Measurements from ENCODE around the gene PLET1.

The PLET1 gene

DNA sequence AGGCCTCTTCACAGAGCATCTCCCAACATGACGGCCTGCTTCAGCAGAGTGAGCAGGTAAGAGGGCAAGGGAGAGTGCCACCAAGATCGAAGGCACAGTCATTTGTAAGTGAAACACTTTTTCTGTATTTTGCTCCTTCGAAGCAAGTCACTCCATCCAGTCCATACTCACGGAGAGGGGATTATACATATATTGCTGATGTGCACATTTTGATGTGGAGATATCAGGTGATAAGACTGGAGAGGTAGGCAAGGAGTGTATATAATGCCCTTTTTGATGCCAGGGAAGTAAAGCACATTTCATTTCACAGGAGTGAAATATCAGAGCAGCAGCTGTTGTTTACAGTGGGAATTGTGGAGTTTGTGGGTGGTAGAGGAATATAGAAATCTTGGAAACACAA, 23.2 kb downstream of the PLET1 start:
- no peak for DNase-seq (ENCODE audit: low read depth)

GRCh38 chr11:112235750-112236390, 24.8 kb downstream of the PLET1 start:
- DNase-seq (ENCODE audit: low read depth) = no peak

DNA sequence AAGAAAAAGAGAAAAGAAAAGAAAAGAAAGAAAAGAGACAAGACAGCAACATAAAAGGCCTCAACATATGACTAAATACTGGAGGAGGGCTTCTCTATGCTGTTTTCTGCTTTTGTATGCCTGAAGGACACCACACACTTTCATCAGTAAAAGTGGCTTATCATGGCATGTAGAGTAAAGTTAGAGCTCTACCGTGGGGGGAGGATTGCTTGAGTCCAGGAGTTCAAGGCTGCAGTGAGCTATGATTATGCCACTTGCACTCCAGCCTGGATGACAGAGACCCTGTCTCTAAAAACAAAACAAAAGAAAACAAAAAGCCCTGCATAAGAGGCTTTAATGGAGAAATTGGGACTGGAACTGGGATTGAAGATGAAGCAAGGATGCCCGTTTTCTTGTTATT, 28.7 kb downstream of the PLET1 start:
- no peak for DNase-seq (ENCODE audit: low read depth)

GRCh38 chr11:112229746-112230433, 30.8 kb downstream of the PLET1 start:
- no peak for DNase-seq (ENCODE audit: low read depth)

DNA sequence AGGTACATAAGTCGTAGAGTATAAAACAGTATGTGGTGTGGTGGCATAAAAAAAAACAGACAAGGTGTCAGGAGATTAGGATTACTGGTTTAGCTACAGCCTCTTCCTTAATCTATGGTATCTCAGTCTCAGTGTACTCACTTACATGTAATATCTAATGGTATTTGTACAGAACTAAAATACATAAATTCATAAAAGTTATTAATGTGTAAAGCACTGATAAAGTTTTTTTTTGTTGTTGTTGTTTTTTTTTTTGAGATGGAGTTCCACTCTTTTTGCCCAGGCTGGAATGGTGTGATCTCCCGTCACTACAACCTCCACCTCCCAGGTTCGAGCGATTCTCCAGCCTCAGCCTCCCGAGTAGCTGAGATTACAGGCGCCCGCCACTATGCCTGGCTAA, 31.5 kb downstream of the PLET1 start:
- no peak for DNase-seq (ENCODE audit: low read depth)

DNA sequence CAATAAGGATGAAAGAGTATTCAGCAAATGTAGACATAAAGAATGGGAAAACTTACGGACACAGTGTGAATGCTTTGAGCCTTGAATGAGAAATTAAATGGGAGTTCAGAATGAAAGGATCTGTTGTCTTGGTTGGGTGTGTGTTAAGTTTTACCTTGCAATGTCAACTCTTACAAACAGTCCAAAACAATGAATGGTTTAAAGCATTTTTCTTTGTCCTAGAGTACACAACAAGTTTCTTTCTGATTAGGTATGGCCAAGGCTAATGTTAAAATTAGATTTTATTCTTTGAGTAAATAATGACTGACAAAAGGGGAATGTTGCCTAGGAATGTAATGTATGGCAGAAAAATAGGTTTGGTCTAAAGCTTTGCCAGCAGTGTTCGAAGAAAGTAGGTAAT, 32.0 kb downstream of the PLET1 start:
- no peak for DNase-seq (ENCODE audit: low read depth)

- no peak for DNase-seq (ENCODE audit: low read depth)
These were observed 33.2 kb downstream of the PLET1 start for GRCh38 chr11:112227471-112227870.

- peak; percentile 24 for DNase-seq (ENCODE audit: low read depth)
These were observed 33.7 kb downstream of the PLET1 start for GRCh38 chr11:112226831-112227401.

- DNase-seq (ENCODE audit: low read depth) = peak; percentile 68
These were observed 34.4 kb downstream of the PLET1 start, which contains the start of gene PTS for GRCh38 chr11:112226062-112226830. TSS of gene PTS (plus strand) at chr11:112226428. CDS start at chr11:112226444, 16 bp downstream.

GRCh38 chr11:112225753-112226061, 35.0 kb downstream of the PLET1 start:
- DNase-seq (ENCODE audit: low read depth) = no peak

GRCh38 chr11:112223754-112224532, 36.7 kb downstream of the PLET1 start:
- no peak for DNase-seq (ENCODE audit: low read depth)

DNA sequence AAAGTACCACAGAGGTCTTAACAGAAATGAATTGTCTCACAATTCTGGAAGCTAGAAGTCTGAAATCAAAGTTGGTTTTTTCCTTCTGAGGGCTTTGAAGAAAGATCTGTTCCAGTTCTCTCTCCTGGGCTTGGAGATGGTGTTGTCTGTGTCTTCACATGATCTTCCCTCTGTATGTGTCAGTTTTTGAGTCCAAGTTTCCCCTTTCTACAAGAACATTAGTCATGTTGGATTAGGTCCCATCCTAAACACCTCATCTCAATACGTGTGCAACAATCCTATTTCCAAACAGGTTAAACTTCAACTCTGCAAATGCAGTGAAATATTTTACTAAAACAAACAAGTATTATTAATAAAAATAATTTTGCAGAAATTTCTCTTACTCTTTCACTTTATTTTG, 37.5 kb downstream of the PLET1 start:
- no peak for DNase-seq (ENCODE audit: low read depth)

DNA sequence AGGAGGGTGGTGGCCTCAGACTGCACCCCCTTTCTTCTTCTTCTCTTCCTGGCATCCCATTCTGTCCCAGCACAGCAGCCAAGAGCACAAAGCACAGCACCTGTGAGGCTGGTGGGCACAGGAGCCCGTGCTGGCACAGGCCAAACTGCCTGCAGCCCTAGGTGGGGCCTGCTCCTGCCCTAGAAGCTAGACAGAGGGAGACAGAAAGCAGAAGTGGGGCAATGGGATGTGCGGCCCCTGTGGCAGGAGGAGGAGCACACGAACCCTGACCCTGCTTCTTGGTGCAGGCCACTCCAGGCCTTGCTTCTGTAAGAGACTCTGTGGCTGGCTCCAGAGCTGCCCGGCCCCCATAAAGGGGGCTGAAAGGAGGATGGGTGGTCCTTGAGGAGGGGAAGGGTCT, 38.4 kb downstream of the PLET1 start:
- DNase-seq (ENCODE audit: low read depth) = no peak

DNA sequence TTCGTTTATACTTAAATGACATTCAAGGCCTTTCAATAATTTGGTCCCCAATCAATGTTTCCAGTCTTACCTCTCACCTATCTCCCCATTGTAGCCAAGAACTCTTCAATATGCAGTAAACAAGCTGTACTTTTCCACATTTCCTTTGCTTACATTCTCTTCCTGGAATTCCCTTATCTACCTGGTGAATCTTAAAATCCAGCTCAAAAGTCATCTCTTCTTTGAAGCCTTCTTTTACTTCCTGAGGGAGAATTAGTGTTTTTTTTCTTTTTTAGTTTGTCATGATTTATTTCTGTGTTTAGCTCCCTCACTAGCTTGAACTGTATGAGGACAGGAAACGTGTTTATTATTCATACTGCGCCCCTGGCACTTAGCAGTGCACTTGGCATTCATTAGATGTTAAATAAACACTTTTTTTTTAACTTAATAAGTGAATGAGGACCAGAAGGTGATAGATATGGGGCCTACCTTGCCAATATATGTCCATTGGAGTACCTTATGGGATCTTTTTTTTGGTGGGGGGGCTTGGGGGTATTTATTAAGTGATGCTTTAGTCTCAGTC, 39.3 kb downstream of the PLET1 start:
- no peak for DNase-seq (ENCODE audit: low read depth)

GRCh38 chr11:112219476-112220232, 41.0 kb downstream of the PLET1 start:
- DNase-seq (ENCODE audit: low read depth) = no peak

DNA sequence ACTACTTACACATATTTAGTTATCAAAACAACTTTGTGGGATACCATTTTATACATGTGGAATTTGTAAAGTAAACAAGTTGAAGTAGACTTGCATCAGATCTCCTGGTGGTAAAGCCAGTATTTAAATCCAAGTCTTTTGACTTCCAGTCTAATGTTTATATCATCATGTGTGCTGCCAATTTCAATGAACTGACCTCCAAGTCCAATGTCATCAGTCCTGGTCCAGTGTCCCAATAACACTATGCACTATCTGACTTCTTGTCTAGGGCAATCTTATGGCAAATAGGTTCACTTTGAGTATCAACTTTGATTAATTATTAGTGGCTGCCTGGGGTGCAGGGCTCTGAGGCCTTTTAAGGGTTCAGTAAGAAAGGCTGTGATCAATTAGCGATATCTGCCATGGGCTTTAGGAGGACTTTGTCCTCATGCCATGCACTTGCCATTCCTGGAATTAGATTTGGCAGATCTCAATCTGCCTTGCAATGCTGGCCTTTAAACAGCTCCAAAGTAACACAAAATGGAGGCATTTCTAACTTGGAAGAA, 44.0 kb downstream of the PLET1 start:
- no peak for DNase-seq (ENCODE audit: low read depth)

- DNase-seq (ENCODE audit: low read depth) = no peak
These were observed 45.0 kb downstream of the PLET1 start for GRCh38 chr11:112215621-112216020.

GRCh38 chr11:112213753-112214152, 46.9 kb downstream of the PLET1 start:
- DNase-seq (ENCODE audit: low read depth) = no peak

DNA sequence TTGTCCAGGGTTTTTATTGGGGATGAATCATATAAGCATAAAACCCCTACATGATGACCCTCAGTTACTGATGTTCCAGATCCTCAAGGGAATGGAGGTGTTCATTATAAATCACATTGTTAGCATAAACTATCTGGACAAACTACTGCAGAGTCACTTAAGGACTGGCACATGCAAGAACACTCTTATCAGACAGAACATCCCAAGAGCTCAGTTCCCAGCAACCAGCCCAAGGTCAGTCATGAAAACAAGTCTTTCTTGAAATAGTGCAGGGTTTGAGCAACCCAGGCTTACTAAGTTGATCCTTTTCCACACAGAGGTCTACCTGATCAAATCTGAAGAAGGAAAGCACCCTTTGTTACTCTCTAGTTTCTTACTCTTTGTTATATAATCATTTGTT, 48.0 kb downstream of the PLET1 start:
- no peak for DNase-seq (ENCODE audit: low read depth)

DNA sequence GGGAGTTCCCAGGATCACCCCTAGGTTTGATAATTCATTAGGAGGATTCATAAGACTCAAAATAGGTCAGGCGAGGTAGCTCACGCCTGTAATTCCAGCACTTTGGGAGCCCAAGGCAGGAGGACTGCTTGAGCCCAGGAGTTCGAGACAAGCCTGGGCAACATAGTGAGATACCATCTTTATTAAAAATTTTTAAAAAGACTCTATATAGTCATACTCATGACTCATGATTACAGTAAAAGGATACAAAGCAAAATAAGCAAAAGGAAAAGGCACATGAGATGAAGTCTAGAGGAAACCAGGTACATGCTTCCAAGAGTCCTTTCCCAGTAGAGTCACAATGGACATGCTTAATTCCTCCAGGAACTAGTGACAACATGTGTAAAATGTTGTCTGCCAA, 48.4 kb downstream of the PLET1 start:
- no peak for DNase-seq (ENCODE audit: low read depth)

GRCh38 chr11:112211536-112211935, 49.1 kb downstream of the PLET1 start:
- no peak for DNase-seq (ENCODE audit: low read depth)

Data from stimulated activated CD8-positive, alpha-beta memory T cell treated with anti-CD3 and anti-CD28 coated beads, Interleukin-12 subunit alpha, Interleukin-12 subunit beta, amount 100 ng/mL, for 1 hour (primary cell).